Activated T-cell treated with anti-CD3 and anti-CD28 coated beads, Interleukin-2, amount 50 U/mL, for 24 hours (primary cell): ENCODE data around the gene AOC3.

Experiments
- DNase-seq: peaks from one replicate; pipeline ENCODE4 v3.0.0-alpha.2; 2020
- H3K27ac Mint-ChIP-seq: 2 replicates; pipeline ENCODE4 v1.8.0; 2020; ENCODE audit warnings: mild to moderate bottlenecking, mixed read lengths
- H3K27me3 Mint-ChIP-seq: 2 replicates; pipeline ENCODE4 v1.8.0; 2020; ENCODE audit warnings: mixed read lengths
- H3K36me3 Mint-ChIP-seq: 2 replicates; pipeline ENCODE4 v1.8.0; 2020; ENCODE audit warnings: low read depth, mixed read lengths
- H3K4me1 Mint-ChIP-seq: 2 replicates; pipeline ENCODE4 v1.8.0; 2020; ENCODE audit warnings: low read depth, mixed read lengths
- H3K4me3 Mint-ChIP-seq: 2 replicates; pipeline ENCODE4 v1.8.0; 2020; ENCODE audit warnings: mild to moderate bottlenecking, moderate library complexity, mixed read lengths
- H3K9me3 Mint-ChIP-seq: 2 replicates; pipeline ENCODE4 v1.8.0; 2020; ENCODE audit warnings: mixed read lengths

Gene AOC3

GRCh38 chr17:42904110-42904469 is 53.1 kb downstream of the AOC3 start:
- H3K4me3 Mint-ChIP-seq: no peak overlapping the region
- peaks cover 30% of the 10 kb centered on the region for H3K27me3 Mint-ChIP-seq
- no peaks in the 10 kb centered on the region for H3K9me3 Mint-ChIP-seq
- no peak overlapping the region for H3K27ac Mint-ChIP-seq
- no peak for DNase-seq
- H3K36me3 Mint-ChIP-seq: no peaks in the 10 kb centered on the region
- H3K4me1 Mint-ChIP-seq: no peaks in the 10 kb centered on the region

GRCh38 chr17:42906772-42907446 is 55.9 kb downstream of the AOC3 start:
- no peak overlapping the region for H3K4me3 Mint-ChIP-seq
- no peaks in the 10 kb centered on the region for H3K4me1 Mint-ChIP-seq
- H3K36me3 Mint-ChIP-seq: no peaks in the 10 kb centered on the region
- no peak for DNase-seq
- no peaks in the 10 kb centered on the region for H3K9me3 Mint-ChIP-seq
- peaks cover 25% of the 10 kb centered on the region for H3K27me3 Mint-ChIP-seq
- H3K27ac Mint-ChIP-seq: no peak overlapping the region
